Type B pancreatic cell (in vitro differentiated cells): ENCODE data around the gene SNRPA1. TPM values are rescaled to one million over a fixed set of nuclear protein-coding genes. Genes with fewer than 3 reads are reported as not detected.

Experiments used
- DNase-seq: peaks from one replicate; pipeline ENCODE4 v3.0.0; 2021; ENCODE audit warnings: mixed read lengths; ENCODE audit not compliant: unreplicated experiment; ENCODE audit errors: extremely low spot score
- H3K27ac Mint-ChIP-seq: 2 replicates; pipeline ENCODE4 v1.8.0; 2021; ENCODE audit warnings: mild to moderate bottlenecking, mixed read lengths
- H3K27me3 Mint-ChIP-seq: 2 replicates; pipeline ENCODE4 v1.8.0; 2021; ENCODE audit warnings: mixed read lengths
- H3K36me3 Mint-ChIP-seq: 2 replicates; pipeline ENCODE4 v1.8.0; 2021; ENCODE audit warnings: mixed read lengths
- H3K4me1 Mint-ChIP-seq: one replicate; pipeline ENCODE4 v1.8.0; 2021; ENCODE audit warnings: mixed read lengths; ENCODE audit not compliant: unreplicated experiment
- H3K4me3 Mint-ChIP-seq: 2 replicates; pipeline ENCODE4 v1.8.0; 2021; ENCODE audit warnings: mild to moderate bottlenecking, mixed read lengths
- H3K9me3 Mint-ChIP-seq: 2 replicates; pipeline ENCODE4 v1.8.0; 2021; ENCODE audit warnings: mixed read lengths
- total RNA-seq: library from RNA; stranded (reverse); gene quantifications from 2 replicates; pipeline ENCODE4 v1.2.1, GENCODE V29; 2021; ENCODE audit warnings: low replicate concordance
- TF ChIP-seq, protein P1 (sequence below): fragments of 200-600 bp; sonication (generic); conservative IDR thresholded peaks from 2 replicates; pipeline ENCODE4 v1.5.0; 2021; ENCODE audit warnings: antibody characterized with exemption, mild to moderate bottlenecking

Gene SNRPA1
- total RNA-seq, 1 donor from 2014 or later = 72.6 TPM

GRCh38 chr15:101326462-101327146 is 31.6 kb upstream of the SNRPA1 start:
- peaks cover 25% of the 10 kb centered on the region for H3K27me3 Mint-ChIP-seq
- H3K9me3 Mint-ChIP-seq = no peaks in the 10 kb centered on the region
- DNase-seq = no peak
- no peaks in the 10 kb centered on the region for H3K4me1 Mint-ChIP-seq
- TF ChIP-seq, protein P1, sequence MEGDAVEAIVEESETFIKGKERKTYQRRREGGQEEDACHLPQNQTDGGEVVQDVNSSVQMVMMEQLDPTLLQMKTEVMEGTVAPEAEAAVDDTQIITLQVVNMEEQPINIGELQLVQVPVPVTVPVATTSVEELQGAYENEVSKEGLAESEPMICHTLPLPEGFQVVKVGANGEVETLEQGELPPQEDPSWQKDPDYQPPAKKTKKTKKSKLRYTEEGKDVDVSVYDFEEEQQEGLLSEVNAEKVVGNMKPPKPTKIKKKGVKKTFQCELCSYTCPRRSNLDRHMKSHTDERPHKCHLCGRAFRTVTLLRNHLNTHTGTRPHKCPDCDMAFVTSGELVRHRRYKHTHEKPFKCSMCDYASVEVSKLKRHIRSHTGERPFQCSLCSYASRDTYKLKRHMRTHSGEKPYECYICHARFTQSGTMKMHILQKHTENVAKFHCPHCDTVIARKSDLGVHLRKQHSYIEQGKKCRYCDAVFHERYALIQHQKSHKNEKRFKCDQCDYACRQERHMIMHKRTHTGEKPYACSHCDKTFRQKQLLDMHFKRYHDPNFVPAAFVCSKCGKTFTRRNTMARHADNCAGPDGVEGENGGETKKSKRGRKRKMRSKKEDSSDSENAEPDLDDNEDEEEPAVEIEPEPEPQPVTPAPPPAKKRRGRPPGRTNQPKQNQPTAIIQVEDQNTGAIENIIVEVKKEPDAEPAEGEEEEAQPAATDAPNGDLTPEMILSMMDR = no peak
- H3K4me3 Mint-ChIP-seq = no peak overlapping the region
- no peaks in the 10 kb centered on the region for H3K36me3 Mint-ChIP-seq
- H3K27ac Mint-ChIP-seq = no peak overlapping the region

DNA sequence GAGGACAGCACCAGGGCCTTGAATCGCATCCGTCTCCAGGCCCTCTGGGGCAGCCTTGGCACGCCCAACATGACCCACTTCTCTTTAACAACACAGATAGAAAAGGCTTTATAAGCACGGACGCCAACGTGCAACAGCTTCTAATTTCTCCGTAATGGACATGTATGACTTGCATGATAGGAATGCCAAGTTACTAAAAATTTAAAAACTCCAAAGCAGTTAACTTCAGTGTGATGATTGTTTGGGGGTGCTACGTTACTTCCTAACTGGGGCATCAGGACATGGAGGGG is 30.9 kb upstream of the SNRPA1 start:
- H3K27me3 Mint-ChIP-seq = peaks cover 30% of the 10 kb centered on the region
- no peak for DNase-seq
- no peaks in the 10 kb centered on the region for H3K36me3 Mint-ChIP-seq
- H3K27ac Mint-ChIP-seq = no peak overlapping the region
- H3K4me1 Mint-ChIP-seq = no peaks in the 10 kb centered on the region
- H3K9me3 Mint-ChIP-seq = no peaks in the 10 kb centered on the region
- TF ChIP-seq, protein P1 = no peak
- H3K4me3 Mint-ChIP-seq = no peak overlapping the region

GRCh38 chr15:101325263-101326025 is 30.4 kb upstream of the SNRPA1 start:
- H3K4me3 Mint-ChIP-seq = no peak overlapping the region
- H3K27ac Mint-ChIP-seq = no peak overlapping the region
- no peaks in the 10 kb centered on the region for H3K4me1 Mint-ChIP-seq
- TF ChIP-seq, protein P1 = no peak
- no peaks in the 10 kb centered on the region for H3K36me3 Mint-ChIP-seq
- H3K27me3 Mint-ChIP-seq = peaks cover 30% of the 10 kb centered on the region
- DNase-seq = no peak
- H3K9me3 Mint-ChIP-seq = no peaks in the 10 kb centered on the region

DNA sequence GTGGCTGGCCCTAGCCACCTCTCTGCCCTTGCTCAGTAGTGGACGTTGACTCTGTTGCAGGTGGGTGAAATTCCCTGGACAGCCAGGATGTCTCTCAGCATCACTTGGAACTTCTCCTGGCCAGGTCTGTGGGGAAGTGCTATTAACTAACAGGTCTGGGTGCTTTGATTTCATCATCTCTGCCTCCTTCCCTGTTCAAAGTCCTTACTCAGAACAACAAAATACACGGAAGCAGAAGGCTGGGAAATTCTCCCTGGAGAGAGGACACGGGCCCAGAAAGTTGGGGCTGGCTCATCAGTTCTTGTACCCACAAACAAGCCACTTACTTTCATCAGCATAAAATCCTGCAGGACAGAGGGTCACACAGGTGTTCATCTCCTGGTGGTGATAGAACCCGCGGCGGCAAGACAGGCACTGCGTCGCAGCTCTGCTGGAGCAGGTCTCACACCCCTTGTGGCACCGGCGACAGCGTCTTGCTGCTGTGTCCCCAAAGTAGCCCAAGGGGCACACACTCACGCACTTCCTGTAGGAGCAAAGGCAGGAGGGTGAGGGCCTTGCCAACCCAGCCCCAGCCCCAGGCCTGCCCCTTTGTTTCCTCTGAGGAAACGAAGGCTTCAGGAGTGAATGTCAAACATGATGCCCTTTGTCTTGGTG is 29.6 kb upstream of the SNRPA1 start:
- TF ChIP-seq, protein P1 = no peak
- no peak for DNase-seq
- H3K36me3 Mint-ChIP-seq = no peaks in the 10 kb centered on the region
- H3K4me3 Mint-ChIP-seq = no peak overlapping the region
- H3K27ac Mint-ChIP-seq = no peak overlapping the region
- H3K27me3 Mint-ChIP-seq = peaks cover 27% of the 10 kb centered on the region
- H3K4me1 Mint-ChIP-seq = no peaks in the 10 kb centered on the region
- no peaks in the 10 kb centered on the region for H3K9me3 Mint-ChIP-seq

DNA sequence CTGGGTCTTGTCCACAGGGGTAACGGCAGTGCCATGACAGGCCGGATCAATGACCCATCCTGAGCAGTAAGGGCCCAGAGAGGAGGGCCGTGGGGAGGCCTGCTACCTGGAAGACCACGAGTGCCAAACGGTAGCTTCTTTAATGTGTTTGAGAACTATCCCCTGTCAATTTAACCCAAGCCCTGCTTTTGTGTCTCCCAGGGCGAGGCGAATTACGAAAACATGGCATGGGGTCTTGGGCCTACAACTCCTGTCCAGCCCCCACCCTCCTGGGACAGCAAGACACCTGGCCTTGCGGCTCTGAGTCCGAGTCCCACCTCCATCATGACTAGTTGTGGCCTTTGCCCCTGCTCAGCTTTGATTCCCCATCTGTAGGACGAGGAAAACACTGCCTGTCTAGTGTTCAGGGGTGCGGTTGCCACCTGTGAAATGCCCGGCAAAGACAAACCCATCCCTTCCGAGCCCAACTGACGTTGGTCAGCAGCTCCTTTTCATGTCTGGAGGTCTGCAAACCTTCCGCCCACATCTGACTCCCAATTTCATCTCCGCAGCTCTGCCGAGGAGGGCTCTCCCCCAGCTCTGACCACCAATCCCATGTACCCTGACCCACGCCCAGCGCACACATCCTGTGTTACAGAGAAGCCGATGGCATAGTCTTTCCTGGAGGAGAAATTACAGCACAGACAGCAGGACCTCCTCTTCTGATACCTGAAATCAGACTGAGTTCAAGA is 28.9 kb upstream of the SNRPA1 start:
- H3K4me1 Mint-ChIP-seq = peaks cover 2% of the 10 kb centered on the region
- H3K4me3 Mint-ChIP-seq = no peak overlapping the region
- no peak overlapping the region for H3K27ac Mint-ChIP-seq
- H3K9me3 Mint-ChIP-seq = no peaks in the 10 kb centered on the region
- H3K36me3 Mint-ChIP-seq = no peaks in the 10 kb centered on the region
- no peak for DNase-seq
- TF ChIP-seq, protein P1 = no peak
- peaks cover 29% of the 10 kb centered on the region for H3K27me3 Mint-ChIP-seq
